GM23248 (cell line): Measurements from ENCODE around the gene NRDE2.

Source experiments
- EZH2 ChIP-seq: fragments of 200-600 bp; sonication (generic); IDR thresholded peaks from 2 replicates; pipeline ENCODE4 v1.6.1; 2018; ENCODE audit warnings: antibody characterized with exemption, mild to moderate bottlenecking; ENCODE audit not compliant: insufficient read depth, poor library complexity, severe bottlenecking
- EZH2phosphoT487 ChIP-seq: fragments of 200-600 bp; sonication (generic); IDR thresholded peaks from 2 replicates; pipeline ENCODE4 v1.6.1; 2018; ENCODE audit warnings: antibody characterized with exemption, moderate library complexity, mild to moderate bottlenecking, low read depth; ENCODE audit not compliant: insufficient read depth

- TF ChIP-seq EZH2 (no peak), EZH2phosphoT487 (no peak)
Measured at GRCh38 chr14:90349739-90350138, 18.0 kb upstream of the NRDE2 start.
